ENCODE measurements around the gene AKR1C8. TPM values are rescaled to one million over a fixed set of nuclear protein-coding genes. Genes with fewer than 3 reads are reported as not detected.

The AKR1C8 gene
- total and polyA plus RNA-seq, 2 of the 13 experiments (the other 11 are each of a cell fraction or from before 2014, with no cell fraction given), result 0.12 TPM; not detected in 1

- no peak for TF ChIP-seq LRRFIP1 (CRISPR knock-in tag; conservative IDR thresholded peaks at IDR 0.05)
- no peak for TF ChIP-seq ZFP37 (CRISPR knock-in tag; IDR thresholded peaks at IDR 0.05; ENCODE audit: borderline replicate concordance)
- TF ChIP-seq ZNF20 (CRISPR knock-in tag; IDR thresholded peaks at IDR 0.05), result no peak
- TF ChIP-seq ZNF180 (CRISPR knock-in tag; IDR thresholded peaks at IDR 0.05; ENCODE audit: borderline replicate concordance, low read depth), result no peak
- no peak for TF ChIP-seq SMAD1 (CRISPR knock-in tag; IDR thresholded peaks at IDR 0.05; ENCODE audit: borderline replicate concordance, low read depth)
- TF ChIP-seq ZMAT3 (CRISPR knock-in tag; conservative IDR thresholded peaks at IDR 0.05), result no peak
- TF ChIP-seq ZMYM2 (CRISPR knock-in tag; IDR thresholded peaks at IDR 0.05), result peak; percentile 81
- no peak for TF ChIP-seq CAMTA2 (CRISPR knock-in tag; IDR thresholded peaks at IDR 0.05; ENCODE audit: borderline replicate concordance)
- no peak for TF ChIP-seq KLF9 (CRISPR knock-in tag; IDR thresholded peaks at IDR 0.05; ENCODE audit: low read depth)
- no peak for TF ChIP-seq ZSCAN30 (CRISPR knock-in tag; IDR thresholded peaks at IDR 0.05)
- TF ChIP-seq POLR2A (IDR thresholded peaks at IDR 0.05; ENCODE audit: insufficient read depth in 1 of 2, low read depth in 2 of 2, low read length in 2 of 2), result no peak
- TF ChIP-seq PAX8 (CRISPR knock-in tag; IDR thresholded peaks at IDR 0.05; ENCODE audit: borderline replicate concordance), result no peak
- no peak for TF ChIP-seq ATF5 (CRISPR knock-in tag; IDR thresholded peaks at IDR 0.05; ENCODE audit: low read depth)
- no peak for TF ChIP-seq MBNL3 (CRISPR knock-in tag; conservative IDR thresholded peaks at IDR 0.05)
- no peak for TF ChIP-seq CTCF (CRISPR knock-in tag; IDR thresholded peaks at IDR 0.05)
- TF ChIP-seq NR1H2 (CRISPR knock-in tag; IDR thresholded peaks at IDR 0.05; ENCODE audit: borderline replicate concordance, low read depth), result no peak
- no peak for TF ChIP-seq CCDC6 (CRISPR knock-in tag; IDR thresholded peaks at IDR 0.05)
- TF ChIP-seq E2F5 (CRISPR knock-in tag; conservative IDR thresholded peaks at IDR 0.05), result no peak
- TF ChIP-seq ZNF496 (CRISPR knock-in tag; IDR thresholded peaks at IDR 0.05; ENCODE audit: insufficient replicate concordance), result no peak
- TF ChIP-seq NRL (CRISPR knock-in tag; IDR thresholded peaks at IDR 0.05; ENCODE audit: borderline replicate concordance), result no peak
- no peak; the same call in 1 of the 2 replicates for TF ChIP-seq PBX2 (CRISPR knock-in tag; IDR thresholded peaks at IDR 0.05)
- no peak for TF ChIP-seq NR2F2 (IDR thresholded peaks at IDR 0.05; ENCODE audit: borderline replicate concordance, low read depth)
- TF ChIP-seq REPIN1 (CRISPR knock-in tag; IDR thresholded peaks at IDR 0.05; ENCODE audit: borderline replicate concordance, low read depth), result no peak
- TF ChIP-seq ZNF367 (CRISPR knock-in tag; IDR thresholded peaks at IDR 0.05; ENCODE audit: borderline replicate concordance), result no peak
These were observed 49.3 kb upstream of the AKR1C8 start (continued) for GRCh38 chr10:5234106-5234860.

Data from HepG2 (cell line).